ENCODE data around the gene SH3BP5.
A peak's percentile ranks its signal among the peaks of the same experiment; 100 is the strongest.

Gene SH3BP5

DNA sequence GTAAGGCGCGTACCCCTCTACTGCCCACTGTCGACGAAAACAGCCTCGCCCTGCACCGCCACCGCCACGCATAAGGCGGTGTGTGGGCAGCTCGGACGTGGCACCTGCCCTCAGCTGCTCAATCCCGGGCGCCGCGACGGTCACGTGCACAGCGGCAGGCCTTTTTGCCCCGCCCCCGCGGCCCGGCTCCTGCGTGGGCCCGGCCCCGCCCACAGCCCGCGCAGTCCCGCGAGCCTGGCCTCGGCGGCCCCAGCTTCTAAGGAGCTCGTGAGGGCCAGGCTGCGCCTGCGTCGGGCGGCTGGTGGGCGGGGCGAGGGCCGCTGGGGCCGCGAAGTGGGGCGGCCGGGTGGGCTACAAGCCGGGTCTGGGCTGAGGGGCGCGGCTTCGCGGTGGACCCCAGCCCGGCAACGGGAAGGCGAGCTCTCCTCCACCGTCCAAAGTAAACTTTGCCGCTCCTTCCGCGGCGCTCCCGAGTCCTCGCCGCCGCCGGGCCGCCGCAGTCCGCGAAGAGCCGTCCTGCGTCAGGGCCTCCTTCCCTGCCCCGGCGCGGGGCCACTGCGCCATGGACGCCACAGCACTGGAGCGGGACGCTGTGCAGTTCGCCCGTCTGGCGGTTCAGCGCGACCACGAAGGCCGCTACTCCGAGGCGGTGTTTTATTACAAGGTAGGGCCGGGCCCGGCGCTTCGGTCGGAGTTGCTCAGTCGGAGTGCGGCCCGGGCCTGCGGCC, 126.3 kb downstream of the SH3BP5 start, which contains the start of gene CAPN7:
CAPN7 (plus strand) TSS at position 313 of the 728 bp plus-strand sequence; CDS start at position 563, 250 bp downstream.
- peak; percentile 86 for DNase-seq (ENCODE audit: low read depth, low spot score)

DNA sequence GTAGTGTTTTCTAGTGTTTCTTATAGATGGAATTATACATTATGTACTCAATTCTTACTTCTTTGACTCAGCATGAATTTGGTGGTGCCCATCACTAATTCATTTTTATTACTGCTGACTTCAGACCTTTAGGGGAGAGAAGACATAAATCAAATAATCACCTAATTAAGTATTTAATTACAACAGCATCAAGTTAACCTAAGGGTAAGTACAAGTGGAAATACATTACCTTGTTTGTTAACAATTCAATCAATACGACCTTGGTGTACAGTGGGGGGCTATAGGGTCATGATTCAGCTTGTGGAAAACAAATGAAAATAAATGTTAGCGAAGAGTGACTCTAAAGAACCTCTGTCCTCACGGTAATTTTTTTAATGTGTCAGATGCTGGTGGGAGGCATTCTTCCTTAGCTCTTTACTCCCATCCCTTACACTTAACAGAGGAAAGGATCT, 126.9 kb downstream of the SH3BP5 start:
- DNase-seq (ENCODE audit: low read depth, low spot score), result no peak

All from smooth muscle cell of the brain vasculature (primary cell).